IMR-90 (cell line): ENCODE results near the gene ZNF783. TPM values are rescaled to one million over a fixed set of nuclear protein-coding genes. Genes with fewer than 3 reads are reported as not detected.

Experiments
- ATAC-seq: fragments of 200-7000 bp; cut with Tn5 transposase; 2 replicates; pipeline ENCODE4 v1.9.1; 2020; ENCODE audit warnings: low read depth, mild to moderate bottlenecking, moderate library complexity
- BruUV-seq: library from RNA; stranded (reverse); fragments of 400-500 nt; replicated peaks from 2 replicates; lab custom pipeline; 2021; lab: Mats Ljungman, UMichigan
- CTCF ChIA-PET: fragments of 300-600 bp; formaldehyde crosslinking; extraction: SDS; loops from one replicate; lab custom pipeline; 2021; ENCODE audit warnings: antibody characterized with exemption; lab: Yijun Ruan, JAX
- POLR2A ChIA-PET: fragments of 300-600 bp; sonication (Branson Sonifier 250); formaldehyde crosslinking; loops from one replicate; lab custom pipeline; 2022; ENCODE audit warnings: antibody characterized with exemption; ENCODE audit not compliant: unreplicated experiment; lab: Charles Lee
- DNase-seq: peaks from one replicate; pipeline ENCODE4 v3.0.0; 2013
- H2AFZ ChIP-seq: replicated peaks from 2 replicates; pipeline ENCODE3; 2013; ENCODE audit warnings: low read length, mild to moderate bottlenecking; ENCODE audit not compliant: poor library complexity
- H2AK5ac ChIP-seq: 2 replicates; pipeline ENCODE4 v1.6.1; 2013; ENCODE audit warnings: low read depth, low read length, inconsistent platforms
- H2AK9ac ChIP-seq: replicated peaks from 2 replicates; pipeline ENCODE3; 2013; ENCODE audit warnings: mild to moderate bottlenecking, low read depth, low read length, moderate library complexity; ENCODE audit not compliant: poor library complexity
- H2BK120ac ChIP-seq: 2 replicates; pipeline ENCODE4 v1.6.1; 2013; ENCODE audit warnings: low read depth, low read length, inconsistent platforms
- H2BK15ac ChIP-seq: 3 replicates; pipeline ENCODE4 v1.6.1; 2013; ENCODE audit warnings: low read depth, low read length, inconsistent platforms
- H2BK20ac ChIP-seq: 2 replicates; pipeline ENCODE4 v1.6.1; 2013; ENCODE audit warnings: low read depth, mild to moderate bottlenecking, inconsistent platforms, low read length, moderate library complexity
- H2BK5ac ChIP-seq: 2 replicates; pipeline ENCODE4 v1.6.1; 2013; ENCODE audit warnings: mild to moderate bottlenecking, low read depth, low read length, inconsistent platforms; ENCODE audit not compliant: poor library complexity, severe bottlenecking
- H3K14ac ChIP-seq: replicated peaks from 2 replicates; pipeline ENCODE4 v1.6.1; 2013; ENCODE audit warnings: low read depth, low read length, inconsistent platforms
- H3K18ac ChIP-seq: 2 replicates; pipeline ENCODE4 v1.6.1; 2013; ENCODE audit warnings: low read depth, low read length, control low read depth
- H3K23ac ChIP-seq: 2 replicates; pipeline ENCODE4 v1.6.1; 2013; ENCODE audit warnings: low read depth, low read length, inconsistent platforms
- H3K27ac ChIP-seq: 2 replicates; pipeline ENCODE4 v1.5.1; 2013; ENCODE audit warnings: mild to moderate bottlenecking, control low read depth, low read length; ENCODE audit not compliant: insufficient read depth
- H3K27me3 ChIP-seq: 2 replicates; pipeline ENCODE4 v1.6.1; 2013; ENCODE audit warnings: low read length; ENCODE audit not compliant: control insufficient read depth, insufficient read depth
- H3K36me3 ChIP-seq: 2 replicates; pipeline ENCODE4 v1.6.1; 2013; ENCODE audit warnings: low read length, mixed read lengths; ENCODE audit not compliant: control insufficient read depth, insufficient read depth
- H3K4ac ChIP-seq: 2 replicates; pipeline ENCODE4 v1.6.1; 2013; ENCODE audit warnings: low read depth, low read length, inconsistent platforms
- H3K4me1 ChIP-seq: 2 replicates; pipeline ENCODE4 v1.6.1; 2013; ENCODE audit warnings: low read length, mixed read lengths; ENCODE audit not compliant: control insufficient read depth, insufficient read depth
- H3K4me2 ChIP-seq: 2 replicates; pipeline ENCODE4 v1.6.1; 2013; ENCODE audit warnings: low read depth, mild to moderate bottlenecking, control low read depth, low read length, moderate library complexity
- H3K4me3 ChIP-seq: 2 replicates; pipeline ENCODE4 v1.5.1; 2013; ENCODE audit warnings: low read depth, mild to moderate bottlenecking, control low read depth, low read length, moderate library complexity; ENCODE audit not compliant: insufficient read depth
- H3K56ac ChIP-seq: 2 replicates; pipeline ENCODE4 v1.6.1; 2013; ENCODE audit warnings: low read length, inconsistent platforms; ENCODE audit not compliant: insufficient read depth; ENCODE audit errors: extremely low read depth
- H3K79me1 ChIP-seq, 2 experiments: 2 replicates each; pipeline ENCODE4 v1.6.1; 2013; ENCODE audit warnings: low read length in 2 of 2, inconsistent platforms in 1 of 2, low read depth in 1 of 2
- H3K9ac ChIP-seq: 2 replicates; pipeline ENCODE4 v1.6.1; 2013; ENCODE audit warnings: low read depth, low read length, control low read depth
- H3K9me1 ChIP-seq: 2 replicates; pipeline ENCODE4 v1.6.1; 2013; ENCODE audit warnings: low read length, inconsistent platforms; ENCODE audit not compliant: insufficient read depth
- H3K9me3 ChIP-seq: 2 replicates; pipeline ENCODE4 v1.6.1; 2013; ENCODE audit warnings: low read length; ENCODE audit not compliant: control insufficient read depth, insufficient read depth
- H4K20me1 ChIP-seq: 2 replicates; pipeline ENCODE4 v1.6.1; 2013; ENCODE audit warnings: low read length, inconsistent platforms; ENCODE audit not compliant: insufficient read depth
- H4K5ac ChIP-seq: 2 replicates; pipeline ENCODE4 v1.6.1; 2013; ENCODE audit warnings: mild to moderate bottlenecking, low read depth, low read length, control low read depth
- H4K8ac ChIP-seq, 2 experiments: 2 replicates each; pipeline ENCODE4 v1.6.1; 2013; ENCODE audit warnings: low read depth in 2 of 2, low read length in 2 of 2, control low read depth in 1 of 2, inconsistent platforms in 1 of 2
- H4K91ac ChIP-seq: 2 replicates; pipeline ENCODE4 v1.6.1; 2013; ENCODE audit warnings: low read depth, low read length, inconsistent platforms; ENCODE audit not compliant: insufficient read depth
- BHLHE40 ChIP-seq: fragments of 150-350 bp; IDR thresholded peaks from 2 replicates; pipeline ENCODE4 v1.6.1; 2016; ENCODE audit warnings: mild to moderate bottlenecking, low read depth, low read length
- CEBPB ChIP-seq: IDR thresholded peaks from 2 replicates; pipeline ENCODE4 v1.6.1; 2012; ENCODE audit warnings: low read depth, low read length, improper control_type of control experiment
- CHD1 ChIP-seq: IDR thresholded peaks from 2 replicates; pipeline ENCODE4 v1.6.1; 2012; ENCODE audit warnings: low read depth, low read length, improper control_type of control experiment
- CTCF ChIP-seq: conservative IDR thresholded peaks from 2 replicates; pipeline ENCODE4 v1.5.1; 2012; ENCODE audit warnings: mild to moderate bottlenecking, low read depth, low read length, improper control_type of control experiment
- ELK1 ChIP-seq: fragments of 150-350 bp; IDR thresholded peaks from 2 replicates; pipeline ENCODE4 v1.6.1; 2016; ENCODE audit warnings: low read depth, mild to moderate bottlenecking, low read length, moderate library complexity, borderline replicate concordance
- FOS ChIP-seq: fragments of 150-350 bp; IDR thresholded peaks from 2 replicates; pipeline ENCODE4 v1.6.1; 2016; ENCODE audit warnings: low read depth, low read length
- MAFK ChIP-seq: IDR thresholded peaks from 2 replicates; pipeline ENCODE4 v1.6.1; 2012; ENCODE audit warnings: low read depth, low read length, improper control_type of control experiment
- MAZ ChIP-seq: IDR thresholded peaks from 2 replicates; pipeline ENCODE4 v1.6.1; 2012; ENCODE audit warnings: low read depth, mild to moderate bottlenecking, low read length, improper control_type of control experiment, moderate library complexity, borderline replicate concordance
- MXI1 ChIP-seq: IDR thresholded peaks from 2 replicates; pipeline ENCODE4 v1.6.1; 2012; ENCODE audit warnings: low read depth, mild to moderate bottlenecking, low read length, moderate library complexity, borderline replicate concordance
- NFE2L2 ChIP-seq: fragments of 150-350 bp; IDR thresholded peaks from 2 replicates; pipeline ENCODE4 v1.6.1; 2016; ENCODE audit warnings: low read depth, mild to moderate bottlenecking, low read length
- POLR2A ChIP-seq: IDR thresholded peaks from 2 replicates; pipeline ENCODE4 v1.6.1; 2012; ENCODE audit warnings: mild to moderate bottlenecking, low read depth, low read length
- RAD21 ChIP-seq: IDR thresholded peaks from 2 replicates; pipeline ENCODE4 v1.6.1; 2012; ENCODE audit warnings: low read length, improper control_type of control experiment
- RCOR1 ChIP-seq: IDR thresholded peaks from 2 replicates; pipeline ENCODE4 v1.6.1; 2012; ENCODE audit warnings: mild to moderate bottlenecking, low read length, improper control_type of control experiment; ENCODE audit not compliant: insufficient replicate concordance
- RFX5 ChIP-seq: IDR thresholded peaks from 2 replicates; pipeline ENCODE4 v1.8.0; 2012; ENCODE audit warnings: low read depth, mild to moderate bottlenecking, low read length, moderate library complexity
- SMC3 ChIP-seq: fragments of 150-350 bp; IDR thresholded peaks from 2 replicates; pipeline ENCODE4 v1.6.1; 2016; ENCODE audit warnings: low read depth, mild to moderate bottlenecking, antibody characterized with exemption, low read length, moderate library complexity
- USF2 ChIP-seq: fragments of 150-350 bp; IDR thresholded peaks from 2 replicates; pipeline ENCODE4 v1.6.1; 2017; ENCODE audit warnings: mild to moderate bottlenecking, antibody characterized with exemption, low read length, low read depth
- WGBS, 2 experiments: methylation state at CpG; one replicate each; pipeline versions ENCODE4 v1.1.5 to v1.1.7; 2013; ENCODE audit warnings: missing lambda C conversion rate in 2 of 2; ENCODE audit not compliant: insufficient read length in 1 of 2; ENCODE audit errors: extremely low coverage in 2 of 2; 5-methylcytosine and 5-hydroxymethylcytosine counted together
- dilution Hi-C: fragments of 300-500 bp; cut with HindIII; formaldehyde crosslinking; loops from one replicate; pipeline ENCODE4 v1.14.3; 2018; ENCODE audit warnings: low sequenced_read_pairs; ENCODE audit not compliant: unreplicated experiment
- in situ Hi-C: fragments of 300-500 bp; cut with MboI; formaldehyde crosslinking; loops from 3 replicates; pipeline ENCODE4 v1.14.3; 2019; ENCODE audit warnings: low sequenced_read_pairs, inconsistent platforms, mixed read lengths
- intact Hi-C: fragments of 100-400 bp; cut with micrococcal nuclease; formaldehyde crosslinking; loops from 2 replicates; pipeline ENCODE4 v1.10.0; 2022
- polyA plus RNA-seq, 3 experiments: library from polyadenylated mRNA; depleted of rRNA; stranded (reverse); fragments of >200 nt; gene quantifications; 2 replicates each; pipeline ENCODE4 v1.2.3, GENCODE V29; 2012; ENCODE audit warnings: low replicate concordance in 1 of 3
- total RNA-seq: library from RNA; depleted of rRNA; stranded (reverse); fragments of >200 nt; gene quantifications from 2 replicates; pipeline ENCODE4 v1.2.3, GENCODE V29; 2012

Gene ZNF783
- total and polyA plus RNA-seq, 2 of the 4 experiments (the other 2 are of a cell fraction) = 2.3 to 7.2 TPM

- in situ Hi-C loops = no loop called here
- no peak for DNase-seq
Measured at GRCh38 chr7:149317986-149318672, 56.1 kb downstream of the ZNF783 start.

More at GRCh38 chr7:149317986-149318672, 56.1 kb downstream of the ZNF783 start:
- Histone ChIP-seq H2BK120ac (no peak overlapping the region), H3K4ac (no peak overlapping the region), H3K27ac (no peak overlapping the region), H2BK20ac (no peak overlapping the region), H3K18ac (no peak overlapping the region), H3K27me3 (peaks cover 6% of the 10 kb centered on the region), H2AK5ac (no peak overlapping the region), H3K23ac (no peak overlapping the region), H3K4me3 (no peak overlapping the region), H2AK9ac (no peak overlapping the region), H3K36me3 (no peaks in the 10 kb centered on the region), H3K9ac (no peak overlapping the region), H4K5ac (no peak overlapping the region), H2BK15ac (no peak overlapping the region), H3K79me1 (no peaks in the 10 kb centered on the region), H4K91ac (no peak overlapping the region), H3K14ac (no peak overlapping the region), H3K9me1 (no peaks in the 10 kb centered on the region), H3K4me1 (no peaks in the 10 kb centered on the region), H3K56ac (no peak overlapping the region), H4K8ac (no peak overlapping the region), H3K9me3 (no peaks in the 10 kb centered on the region), H2AFZ (no peak overlapping the region), H3K4me2 (no peak overlapping the region), H4K20me1 (no peaks in the 10 kb centered on the region), H2BK5ac (no peak overlapping the region)
- POLR2A ChIA-PET = no interaction called here
- BruUV-seq = no TSS peak
- TF ChIP-seq RCOR1 = no peak
- no peak for TF ChIP-seq CTCF
- no peak for TF ChIP-seq CHD1
- no peak for TF ChIP-seq FOS
- no peak for TF ChIP-seq RFX5
- TF ChIP-seq CEBPB = no peak
- TF ChIP-seq SMC3 = no peak
- TF ChIP-seq MAFK = no peak
- TF ChIP-seq USF2 = no peak
- TF ChIP-seq ELK1 = no peak
- TF ChIP-seq POLR2A = no peak
- no peak for TF ChIP-seq NFE2L2
- no peak for TF ChIP-seq BHLHE40
- no peak for TF ChIP-seq MAZ
- no peak for TF ChIP-seq MXI1
- TF ChIP-seq RAD21 = no peak
- no peak for ATAC-seq
- 45% methylated on average over 5 of the region's 9 CpGs; no CpG with 5 or more reads in 1 of the 2 experiments for WGBS, 2 experiments
- CTCF ChIA-PET = interaction anchor here (0.6 to 0.7 kb wide), 2 partner anchors 18 to 177 kb away, joined by 3 read pairs; no protein-coding TSS in a partner anchor
- dilution Hi-C loops (no loop called here), intact Hi-C loops (loop anchor here (10.0 kb wide), 1 partner anchor 277 kb away; no protein-coding TSS in a partner anchor)
